Breast epithelium (tissue), 4 donors: ENCODE data around the gene TRAF3IP1. TPM values are rescaled to one million over a fixed set of nuclear protein-coding genes. Genes with fewer than 3 reads are reported as not detected.
"Not testable (repeated sequence)": the region's sequence is repeated elsewhere in the genome, so short reads cannot be mapped to it uniquely, and the experiment has no call there.

Experiments used
- DNase-seq, 2 donors: peaks; one replicate each; pipeline ENCODE4 v3.0.0-alpha.2; 2019; ENCODE audit warnings: low spot score in 2 of 2
- H3K27ac ChIP-seq, 2 donors: fragments of 200-600 bp; sonication (generic) in 1 of 2; one replicate each; pipeline ENCODE4 v1.5.1; 2016 to 2019; ENCODE audit warnings: mild to moderate bottlenecking in 1 of 2
- H3K27me3 ChIP-seq, 2 donors: fragments of 200-600 bp; sonication (generic) in 1 of 2; one replicate each; pipeline versions ENCODE4 v1.5.1 to v1.6.0; 2017 to 2019; ENCODE audit warnings: control low read depth in 1 of 2, mild to moderate bottlenecking in 1 of 2
- H3K36me3 ChIP-seq: fragments of 200-600 bp; one replicate; pipeline ENCODE4 v1.5.1; 2019
- H3K4me1 ChIP-seq, 2 donors: fragments of 200-600 bp; sonication (generic); one replicate each; pipeline ENCODE4 v1.5.1; 2016 to 2019; ENCODE audit warnings: control low read depth in 1 of 2
- H3K4me3 ChIP-seq, 3 donors: fragments of 200-600 bp; sonication (generic); 1 replicate in 2 of 3; 2 replicates in 1 of 3; pipeline ENCODE4 v1.5.1; 2016 to 2019; ENCODE audit warnings: mild to moderate bottlenecking in 3 of 3, moderate library complexity in 2 of 3
- H3K9me3 ChIP-seq, 2 donors: fragments of 200-600 bp; sonication (generic) in 1 of 2; one replicate each; pipeline ENCODE4 v1.5.1; 2016 to 2019; ENCODE audit warnings: control low read depth in 1 of 2
- POLR2A ChIP-seq: fragments of 450-650 bp; IDR thresholded peaks from one replicate; pipeline ENCODE4 v1.6.1; 2016; ENCODE audit warnings: antibody characterized with exemption, mild to moderate bottlenecking, moderate library complexity
- POLR2AphosphoS5 ChIP-seq, 3 donors: sonication (generic); formaldehyde crosslinking; IDR thresholded peaks; one replicate each; pipeline ENCODE4 v1.6.1; 2017; ENCODE audit warnings: antibody characterized with exemption in 3 of 3
- intact Hi-C: fragments of 100-400 bp; cut with DNase I; formaldehyde crosslinking; loops from one replicate; pipeline ENCODE4 v1.15.1; 2023; ENCODE audit warnings: low total_unique reads
- total RNA-seq, 3 donors: library from RNA; depleted of rRNA; stranded (reverse); fragments of >200 nt; gene quantifications; one replicate each; pipeline ENCODE4 v1.1.0, GENCODE V29; 2016
- TF ChIP-seq, protein P1 (sequence below), 3 donors: fragments of 450-650 bp; IDR thresholded peaks; one replicate each; pipeline ENCODE4 v1.5.1; 2016 to 2017; ENCODE audit warnings: antibody characterized with exemption in 3 of 3, mild to moderate bottlenecking in 3 of 3, moderate library complexity in 3 of 3

The TRAF3IP1 gene
- total RNA-seq, 3 donors from 2014 or later: 12.1 to 20.6 (median 15.7) TPM

DNA sequence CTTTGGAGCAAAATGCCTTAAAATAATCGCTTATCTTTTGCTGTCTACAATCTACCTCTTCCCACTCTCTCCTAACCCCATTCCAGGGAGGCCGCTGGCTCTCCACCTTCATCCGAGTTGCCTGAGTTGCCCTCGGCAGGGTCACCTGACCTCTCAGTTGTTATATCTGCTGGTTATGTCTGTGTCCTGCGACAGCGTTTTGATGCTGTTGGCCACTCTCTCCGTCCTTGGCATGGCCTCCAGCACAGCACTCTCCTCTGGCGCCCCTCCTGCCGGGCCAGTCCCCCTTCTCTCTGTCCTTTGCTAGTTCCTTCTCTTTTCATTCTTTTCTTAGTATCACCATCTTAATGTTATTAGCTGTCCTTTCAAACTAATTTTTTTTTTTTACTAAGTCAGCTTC, 41.6 kb downstream of the TRAF3IP1 start:
- no peak for DNase-seq
- TF ChIP-seq, protein P1, sequence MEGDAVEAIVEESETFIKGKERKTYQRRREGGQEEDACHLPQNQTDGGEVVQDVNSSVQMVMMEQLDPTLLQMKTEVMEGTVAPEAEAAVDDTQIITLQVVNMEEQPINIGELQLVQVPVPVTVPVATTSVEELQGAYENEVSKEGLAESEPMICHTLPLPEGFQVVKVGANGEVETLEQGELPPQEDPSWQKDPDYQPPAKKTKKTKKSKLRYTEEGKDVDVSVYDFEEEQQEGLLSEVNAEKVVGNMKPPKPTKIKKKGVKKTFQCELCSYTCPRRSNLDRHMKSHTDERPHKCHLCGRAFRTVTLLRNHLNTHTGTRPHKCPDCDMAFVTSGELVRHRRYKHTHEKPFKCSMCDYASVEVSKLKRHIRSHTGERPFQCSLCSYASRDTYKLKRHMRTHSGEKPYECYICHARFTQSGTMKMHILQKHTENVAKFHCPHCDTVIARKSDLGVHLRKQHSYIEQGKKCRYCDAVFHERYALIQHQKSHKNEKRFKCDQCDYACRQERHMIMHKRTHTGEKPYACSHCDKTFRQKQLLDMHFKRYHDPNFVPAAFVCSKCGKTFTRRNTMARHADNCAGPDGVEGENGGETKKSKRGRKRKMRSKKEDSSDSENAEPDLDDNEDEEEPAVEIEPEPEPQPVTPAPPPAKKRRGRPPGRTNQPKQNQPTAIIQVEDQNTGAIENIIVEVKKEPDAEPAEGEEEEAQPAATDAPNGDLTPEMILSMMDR (IDR thresholded peaks at IDR 0.05): no peak
- no peaks in the 10 kb centered on the region for H3K9me3 ChIP-seq
- H3K27ac ChIP-seq: no peak overlapping the region
- no peaks in the 10 kb centered on the region for H3K27me3 ChIP-seq
- intact Hi-C loops: no loop called here
- H3K36me3 ChIP-seq: no peaks in the 10 kb centered on the region
- no peaks in the 10 kb centered on the region for H3K4me1 ChIP-seq
- no peak overlapping the region for H3K4me3 ChIP-seq

DNA sequence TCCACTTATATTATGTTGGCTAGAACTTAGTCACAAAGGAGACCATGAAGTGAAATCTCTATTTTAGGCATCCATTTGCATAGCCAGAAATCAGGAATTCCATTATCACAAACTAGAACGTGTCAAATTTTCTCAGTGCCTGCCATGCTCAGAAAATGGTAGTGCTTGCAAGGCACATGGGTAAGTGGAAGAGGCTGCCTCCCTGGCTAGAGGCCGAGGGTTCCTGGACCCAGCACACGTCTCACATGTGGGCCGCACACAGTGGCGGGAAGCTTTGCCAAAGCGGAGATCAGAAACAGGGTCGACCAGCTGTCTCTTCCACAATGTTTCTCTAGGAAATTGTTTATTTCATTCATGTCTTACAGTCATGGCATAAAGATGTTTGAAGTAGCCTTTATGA, 42.3 kb downstream of the TRAF3IP1 start:
- Histone ChIP-seq H3K4me3 (no peak overlapping the region), H3K9me3 (no peaks in the 10 kb centered on the region), H3K36me3 (no peaks in the 10 kb centered on the region), H3K27ac (no peak overlapping the region), H3K27me3 (no peaks in the 10 kb centered on the region), H3K4me1 (no peaks in the 10 kb centered on the region)
- intact Hi-C loops: no loop called here
- TF ChIP-seq POLR2A (no peak), POLR2AphosphoS5 (IDR thresholded peaks at IDR 0.05) (no peak)
- TF ChIP-seq, protein P1 (IDR thresholded peaks at IDR 0.05): no peak
- no peak for DNase-seq

DNA sequence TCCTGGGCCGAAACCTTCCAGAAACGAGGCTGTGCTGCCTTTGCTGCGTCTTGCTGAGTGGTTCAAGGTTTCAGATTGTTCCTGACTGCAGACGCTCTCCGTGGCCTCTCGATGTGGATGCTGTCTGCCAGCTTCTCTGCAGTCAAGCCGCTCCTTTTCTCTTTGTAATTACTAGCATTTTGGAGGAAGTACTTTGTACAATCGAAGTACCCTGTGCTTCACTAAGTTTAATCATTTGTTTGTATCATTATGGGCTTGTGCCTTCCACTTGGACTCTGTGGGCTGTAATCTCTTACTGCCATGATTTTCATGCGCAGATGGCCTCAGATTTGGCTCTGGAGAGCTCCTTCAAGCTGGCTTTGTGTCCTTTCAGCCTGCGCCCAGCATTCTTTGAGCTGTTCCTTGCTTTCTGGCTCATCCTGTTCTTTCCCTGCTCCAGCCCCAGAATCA, 49.3 kb downstream of the TRAF3IP1 start:
- DNase-seq: no peak
- peaks cover 0 to 2% of the 10 kb centered on the region in 2 donors for H3K4me1 ChIP-seq
- no peaks in the 10 kb centered on the region for H3K36me3 ChIP-seq
- no peak overlapping the region for H3K27ac ChIP-seq
- no peaks in the 10 kb centered on the region for H3K27me3 ChIP-seq
- H3K9me3 ChIP-seq: no peaks in the 10 kb centered on the region
- TF ChIP-seq, protein P1 (IDR thresholded peaks at IDR 0.05): no peak
- TF ChIP-seq POLR2A (no peak), POLR2AphosphoS5 (IDR thresholded peaks at IDR 0.05) (no peak)
- intact Hi-C loops: no loop called here
- H3K4me3 ChIP-seq: no peak overlapping the region

DNA sequence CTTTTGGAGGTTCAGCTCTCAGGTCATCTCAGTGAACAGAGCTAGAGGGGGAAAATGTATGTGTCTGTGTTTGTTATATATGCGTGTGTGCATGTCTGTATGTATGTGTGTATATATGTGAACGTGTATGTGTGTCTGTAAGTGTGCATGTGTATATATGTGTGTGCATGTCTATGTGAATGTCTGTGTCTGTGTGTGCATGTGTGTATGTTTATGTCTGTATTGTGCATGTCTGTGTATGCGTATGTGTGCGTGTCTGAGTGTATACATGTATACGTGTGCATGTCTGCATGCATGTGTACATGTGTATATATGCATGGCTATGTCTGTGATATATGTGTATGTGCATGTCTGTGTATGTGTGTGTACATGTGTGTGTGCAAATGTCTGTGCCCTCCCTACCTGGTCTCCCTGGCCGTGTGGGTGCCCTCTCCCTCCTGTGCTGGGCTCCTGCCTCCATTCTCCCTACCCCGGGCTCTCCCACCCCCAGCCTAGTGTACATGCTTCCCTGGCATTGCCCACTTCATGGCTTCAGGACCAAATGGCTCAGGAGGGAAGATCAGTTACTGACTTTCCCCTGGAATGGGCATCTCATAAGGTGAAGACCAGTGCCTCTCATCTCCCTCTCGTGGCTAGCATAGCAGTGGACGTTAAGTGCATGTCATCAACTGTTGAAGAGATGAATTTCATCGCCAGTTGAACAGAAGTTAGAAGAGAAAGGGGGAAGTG, 49.9 kb downstream of the TRAF3IP1 start:
- Histone ChIP-seq H3K27ac (no peak overlapping the region), H3K27me3 (no peaks in the 10 kb centered on the region), H3K4me3 (no peak overlapping the region), H3K4me1 (peaks cover 0 to 2% of the 10 kb centered on the region in 2 donors), H3K9me3 (no peaks in the 10 kb centered on the region), H3K36me3 (no peaks in the 10 kb centered on the region)
- TF ChIP-seq POLR2A: no peak
- TF ChIP-seq POLR2AphosphoS5 (IDR thresholded peaks at IDR 0.05): no peak
- TF ChIP-seq, protein P1 (IDR thresholded peaks at IDR 0.05): no peak
- intact Hi-C loops: no loop called here
- no peak for DNase-seq

DNA sequence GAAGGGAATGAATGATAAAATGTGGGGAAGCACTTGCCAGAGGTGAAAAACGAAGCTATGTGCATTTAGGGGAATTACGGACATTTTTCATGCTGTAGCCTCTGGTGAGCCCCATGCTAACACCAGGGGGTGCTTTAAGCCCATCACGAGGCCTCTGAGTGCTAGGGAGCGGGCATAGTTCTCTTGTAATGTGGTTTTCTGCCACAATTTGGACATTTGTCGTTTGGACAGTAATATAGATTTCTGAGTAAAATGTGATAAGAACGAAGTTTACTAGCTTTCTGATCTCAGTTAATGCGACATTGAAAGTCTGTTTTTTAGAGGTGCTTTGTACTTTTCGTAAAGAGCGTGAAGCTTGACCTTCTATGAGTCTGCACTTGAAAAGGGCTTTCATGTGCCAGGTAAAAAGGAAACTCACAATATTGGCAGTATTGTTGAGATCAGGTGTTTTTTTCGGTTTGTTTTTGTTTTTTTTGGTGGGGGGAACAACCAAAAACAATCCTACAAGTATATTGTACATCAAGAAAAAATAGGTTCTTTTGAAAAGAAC, 50.6 kb downstream of the TRAF3IP1 start:
- intact Hi-C loops: no loop called here
- DNase-seq: peak in 1 of 2 donors; percentile 49
- H3K27me3 ChIP-seq: no peaks in the 10 kb centered on the region
- H3K9me3 ChIP-seq: no peaks in the 10 kb centered on the region
- H3K4me3 ChIP-seq: no peak overlapping the region
- H3K27ac ChIP-seq: no peak overlapping the region
- TF ChIP-seq POLR2AphosphoS5 (IDR thresholded peaks at IDR 0.05) (peak in 2 of 3 donors; percentile 30 to 42), POLR2A (no peak)
- TF ChIP-seq, protein P1 (IDR thresholded peaks at IDR 0.05): peak; percentile 39 to 87 (median 76)
- H3K4me1 ChIP-seq: peaks cover 0 to 2% of the 10 kb centered on the region in 2 donors
- H3K36me3 ChIP-seq: no peaks in the 10 kb centered on the region

DNA sequence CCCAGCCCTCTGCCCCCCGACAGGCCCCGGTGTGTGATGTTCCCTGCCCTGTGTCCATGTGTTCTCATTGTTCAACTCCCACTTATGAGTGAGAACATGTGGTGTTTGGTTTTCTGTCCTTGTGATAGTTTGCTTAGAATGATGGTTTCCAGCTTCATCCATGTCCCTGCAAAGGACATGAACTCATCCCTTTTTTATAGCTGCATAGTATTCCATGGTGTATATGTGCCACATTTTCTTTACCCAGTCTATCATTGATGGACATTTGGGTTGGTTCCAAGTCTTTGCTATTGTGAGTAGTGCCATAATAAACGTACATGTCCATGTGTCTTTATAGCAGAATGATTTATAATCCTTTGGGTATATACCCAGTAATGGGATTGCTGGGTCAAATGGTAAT, 52.0 kb downstream of the TRAF3IP1 start:
- H3K4me3 ChIP-seq, H3K36me3 ChIP-seq, H3K27me3 ChIP-seq, H3K4me1 ChIP-seq, H3K27ac ChIP-seq, H3K9me3 ChIP-seq, DNase-seq, intact Hi-C loops: not testable (repeated sequence)
